IPS-18c (cell line): ENCODE data around the gene DBX2.
"Not testable (repeated sequence)": the region's sequence is repeated elsewhere in the genome, so short reads cannot be mapped to it uniquely, and the experiment has no call there.

ENCODE experiments used
- H3K4me3 ChIP-seq: 2 replicates; pipeline ENCODE4 v1.7.0; 2013; ENCODE audit warnings: low read depth, mild to moderate bottlenecking, low read length, moderate library complexity; ENCODE audit not compliant: insufficient read depth
- H3K9me3 ChIP-seq: one replicate; pipeline ENCODE4 v1.6.1; 2013; ENCODE audit warnings: mild to moderate bottlenecking, low read length, moderate library complexity; ENCODE audit not compliant: control insufficient read depth, insufficient read depth

Gene DBX2

GRCh38 chr12:45039757-45040156 is 11.1 kb downstream of the DBX2 start:
- Histone ChIP-seq H3K9me3 (peaks cover 2% of the 10 kb centered on the region), H3K4me3 (no peak overlapping the region)

- H3K9me3 ChIP-seq, result no peaks in the 10 kb centered on the region
These were observed 16.0 kb downstream of the DBX2 start for GRCh38 chr12:45034861-45035265.

GRCh38 chr12:45017916-45018315 is 33.0 kb downstream of the DBX2 start:
- H3K4me3 ChIP-seq, result no peak overlapping the region
- no peaks in the 10 kb centered on the region for H3K9me3 ChIP-seq

More at GRCh38 chr12:45034861-45035265, 16.0 kb downstream of the DBX2 start:
- H3K4me3 ChIP-seq, result no peak overlapping the region

- Histone ChIP-seq H3K4me3 (no peak overlapping the region), H3K9me3 (no peaks in the 10 kb centered on the region)
These were observed 36.5 kb downstream of the DBX2 start for GRCh38 chr12:45014396-45014795.

- Histone ChIP-seq H3K9me3 (no peaks in the 10 kb centered on the region), H3K4me3 (no peak overlapping the region)
These were observed 38.1 kb downstream of the DBX2 start for GRCh38 chr12:45012749-45013148.

GRCh38 chr12:45010059-45010458 is 40.8 kb downstream of the DBX2 start:
- Histone ChIP-seq H3K4me3 (no peak overlapping the region), H3K9me3 (no peaks in the 10 kb centered on the region)

GRCh38 chr12:45008211-45008610 is 42.7 kb downstream of the DBX2 start:
- Histone ChIP-seq H3K9me3 (no peaks in the 10 kb centered on the region), H3K4me3 (no peak overlapping the region)

GRCh38 chr12:44999355-44999754 is 51.5 kb downstream of the DBX2 start:
- H3K4me3 ChIP-seq, result no peak overlapping the region
- H3K9me3 ChIP-seq, result no peaks in the 10 kb centered on the region

GRCh38 chr12:44993161-44993560 is 57.7 kb downstream of the DBX2 start:
- no peak overlapping the region for H3K4me3 ChIP-seq
- H3K9me3 ChIP-seq, result no peaks in the 10 kb centered on the region

- H3K4me3 ChIP-seq, H3K9me3 ChIP-seq: not testable (repeated sequence)
These were observed 66.0 kb downstream of the DBX2 start for GRCh38 chr12:44984863-44985262.

GRCh38 chr12:44979918-44980317 is 71.0 kb downstream of the DBX2 start:
- no peak overlapping the region for H3K4me3 ChIP-seq
- H3K9me3 ChIP-seq, result no peaks in the 10 kb centered on the region

GRCh38 chr12:44976246-44976645 is 74.7 kb downstream of the DBX2 start:
- no peaks in the 10 kb centered on the region for H3K9me3 ChIP-seq
- no peak overlapping the region for H3K4me3 ChIP-seq

GRCh38 chr12:44972746-44973421 is 78.0 kb downstream of the DBX2 start:
- Histone ChIP-seq H3K9me3 (no peaks in the 10 kb centered on the region), H3K4me3 (no peak overlapping the region)

- no peak overlapping the region for H3K4me3 ChIP-seq
- H3K9me3 ChIP-seq, result no peaks in the 10 kb centered on the region
These were observed 81.9 kb downstream of the DBX2 start for GRCh38 chr12:44968965-44969364.
